PFSK-1 (cell line): ENCODE data around the gene ABCA5.

Experiments
- FOXP2 ChIP-seq: optimal IDR thresholded peaks from 2 replicates; pipeline ENCODE3; 2011; ENCODE audit warnings: borderline replicate concordance, control low read depth, inconsistent platforms; ENCODE audit not compliant: insufficient read depth; ENCODE audit errors: extremely low read length, extremely low read depth
- POLR2AphosphoS5 ChIP-seq: IDR thresholded peaks from 2 replicates; pipeline ENCODE4 v1.6.1; 2012; ENCODE audit warnings: low read depth, mild to moderate bottlenecking, control low read depth, low read length, moderate library complexity
- SIN3A ChIP-seq: IDR thresholded peaks from 2 replicates; pipeline ENCODE4 v1.6.1; 2012; ENCODE audit warnings: mild to moderate bottlenecking, low read length, moderate library complexity, borderline replicate concordance; ENCODE audit not compliant: insufficient read depth
- TAF1 ChIP-seq: IDR thresholded peaks from 2 replicates; pipeline ENCODE4 v1.6.1; 2012; ENCODE audit warnings: low read length, control low read depth, borderline replicate concordance; ENCODE audit not compliant: insufficient read depth
- TF ChIP-seq, protein P1 (sequence below), 2 experiments: IDR thresholded peaks; 2 replicates each; pipeline versions ENCODE4 v1.6.1 to v1.8.0; 2011 to 2012; ENCODE audit warnings: low read depth in 2 of 2, low read length in 2 of 2, control low read depth in 1 of 2, inconsistent platforms in 1 of 2, mild to moderate bottlenecking in 1 of 2, moderate library complexity in 1 of 2; ENCODE audit not compliant: insufficient read depth in 1 of 2

Gene ABCA5

DNA sequence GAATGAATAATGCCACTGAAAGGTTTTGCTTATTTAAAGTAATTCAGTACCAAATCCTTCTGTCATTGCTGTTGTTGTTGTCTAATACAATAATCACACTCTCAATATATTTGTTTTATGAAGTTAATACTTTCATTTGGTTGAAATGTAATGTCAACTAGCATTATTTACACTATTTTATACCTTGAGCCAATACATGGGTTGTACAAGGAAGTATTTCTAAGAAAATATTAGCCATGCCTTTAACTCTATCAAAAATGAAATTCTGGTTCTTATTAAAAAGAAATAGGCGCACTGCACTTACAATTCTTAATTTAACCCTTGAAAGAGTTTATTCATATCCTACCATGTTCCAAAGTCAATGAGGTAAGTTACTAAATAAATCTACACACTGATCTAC is 80.7 kb downstream of the ABCA5 start:
- TF ChIP-seq POLR2AphosphoS5, result no peak

DNA sequence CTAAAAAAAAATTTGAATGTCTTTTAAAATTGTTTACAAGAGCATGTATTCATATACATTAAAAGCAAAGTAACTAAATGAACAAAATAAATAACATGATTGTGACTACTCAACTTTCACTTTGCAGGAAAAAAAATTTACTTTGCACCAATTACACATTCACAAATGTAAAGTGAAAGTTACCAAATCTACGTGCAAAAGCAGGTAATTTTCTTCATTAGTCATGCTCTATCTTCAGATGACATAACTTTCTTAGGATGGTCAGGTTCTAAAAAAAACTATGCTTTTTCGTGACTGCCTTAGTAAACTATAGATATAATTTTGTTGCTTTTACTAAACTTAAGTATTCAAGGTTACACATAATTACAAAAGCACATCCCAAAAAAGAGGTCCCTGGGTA is 81.3 kb downstream of the ABCA5 start:
- no peak for TF ChIP-seq FOXP2

DNA sequence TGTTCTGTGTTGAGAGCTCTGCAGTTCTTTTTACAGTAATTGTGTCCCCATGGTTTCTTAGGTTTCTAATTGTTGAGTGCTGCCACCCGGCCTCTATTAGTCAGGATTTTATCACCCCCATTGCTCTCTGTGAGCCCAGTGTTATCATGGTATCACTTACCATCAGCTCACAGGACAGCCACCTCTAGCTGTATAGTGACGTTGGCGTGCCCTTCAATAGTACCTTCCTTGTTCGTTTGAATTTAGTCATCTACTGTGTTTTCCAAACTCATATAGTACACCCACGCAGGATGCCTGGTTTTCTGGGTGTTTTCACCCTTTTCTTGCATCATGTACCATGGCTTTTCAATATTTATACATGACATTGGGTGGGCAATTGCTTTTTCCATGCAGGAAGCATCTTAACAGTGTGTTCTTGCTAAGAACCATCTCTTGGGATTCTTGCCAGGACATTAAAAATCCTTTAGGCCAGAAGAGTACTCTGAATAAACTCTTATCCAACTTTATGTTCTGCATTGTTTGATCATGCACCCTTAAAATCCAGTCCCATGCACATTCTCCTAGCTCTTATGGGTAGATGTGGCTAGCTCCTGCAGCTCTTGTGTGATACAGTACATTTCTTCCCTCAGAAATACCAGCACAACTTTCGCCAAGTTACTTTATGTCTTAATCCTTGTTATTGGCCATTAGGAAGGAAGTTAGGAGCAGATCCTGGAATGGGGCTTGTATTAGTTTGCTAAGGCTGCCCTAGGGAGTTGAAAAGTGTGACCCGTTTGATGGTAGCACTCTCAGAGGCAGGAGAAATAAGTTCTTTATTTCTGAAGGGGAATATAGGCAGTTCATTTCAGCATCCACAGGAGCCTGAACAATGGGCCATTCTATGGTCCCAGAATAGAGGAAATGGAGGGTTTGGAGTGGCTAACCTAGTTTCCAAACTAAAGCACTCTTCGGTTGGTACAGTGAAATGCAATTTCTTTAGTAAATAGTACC is 87.0 kb downstream of the ABCA5 start:
- TF ChIP-seq TAF1 (no peak), SIN3A (no peak), FOXP2 (no peak), POLR2AphosphoS5 (no peak)
- TF ChIP-seq, protein P1, sequence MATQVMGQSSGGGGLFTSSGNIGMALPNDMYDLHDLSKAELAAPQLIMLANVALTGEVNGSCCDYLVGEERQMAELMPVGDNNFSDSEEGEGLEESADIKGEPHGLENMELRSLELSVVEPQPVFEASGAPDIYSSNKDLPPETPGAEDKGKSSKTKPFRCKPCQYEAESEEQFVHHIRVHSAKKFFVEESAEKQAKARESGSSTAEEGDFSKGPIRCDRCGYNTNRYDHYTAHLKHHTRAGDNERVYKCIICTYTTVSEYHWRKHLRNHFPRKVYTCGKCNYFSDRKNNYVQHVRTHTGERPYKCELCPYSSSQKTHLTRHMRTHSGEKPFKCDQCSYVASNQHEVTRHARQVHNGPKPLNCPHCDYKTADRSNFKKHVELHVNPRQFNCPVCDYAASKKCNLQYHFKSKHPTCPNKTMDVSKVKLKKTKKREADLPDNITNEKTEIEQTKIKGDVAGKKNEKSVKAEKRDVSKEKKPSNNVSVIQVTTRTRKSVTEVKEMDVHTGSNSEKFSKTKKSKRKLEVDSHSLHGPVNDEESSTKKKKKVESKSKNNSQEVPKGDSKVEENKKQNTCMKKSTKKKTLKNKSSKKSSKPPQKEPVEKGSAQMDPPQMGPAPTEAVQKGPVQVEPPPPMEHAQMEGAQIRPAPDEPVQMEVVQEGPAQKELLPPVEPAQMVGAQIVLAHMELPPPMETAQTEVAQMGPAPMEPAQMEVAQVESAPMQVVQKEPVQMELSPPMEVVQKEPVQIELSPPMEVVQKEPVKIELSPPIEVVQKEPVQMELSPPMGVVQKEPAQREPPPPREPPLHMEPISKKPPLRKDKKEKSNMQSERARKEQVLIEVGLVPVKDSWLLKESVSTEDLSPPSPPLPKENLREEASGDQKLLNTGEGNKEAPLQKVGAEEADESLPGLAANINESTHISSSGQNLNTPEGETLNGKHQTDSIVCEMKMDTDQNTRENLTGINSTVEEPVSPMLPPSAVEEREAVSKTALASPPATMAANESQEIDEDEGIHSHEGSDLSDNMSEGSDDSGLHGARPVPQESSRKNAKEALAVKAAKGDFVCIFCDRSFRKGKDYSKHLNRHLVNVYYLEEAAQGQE (IDR thresholded peaks at IDR 0.05; ENCODE audit: insufficient read depth in 1 of 2, low read depth in 2 of 2, low read length in 2 of 2), result no peak

DNA sequence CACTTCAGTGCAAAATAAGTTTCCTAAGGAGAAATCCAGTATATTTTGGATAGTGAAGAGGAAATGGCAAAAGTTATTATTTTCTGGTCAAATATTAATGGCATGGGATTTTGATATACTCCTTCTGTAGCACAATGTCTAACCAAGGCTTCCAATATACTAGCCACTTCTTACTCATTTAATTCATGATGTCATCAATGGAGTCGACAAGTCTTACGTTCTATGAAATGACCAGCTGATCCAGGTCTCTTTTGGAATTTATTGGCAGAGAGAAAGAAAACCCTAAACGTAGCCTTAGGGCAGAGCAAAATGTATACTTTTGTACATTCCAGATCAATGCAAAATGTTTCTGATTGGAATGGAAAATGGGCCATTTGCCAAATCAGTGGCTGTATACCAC is 90.0 kb downstream of the ABCA5 start:
- TF ChIP-seq FOXP2 (no peak), SIN3A (no peak), TAF1 (no peak), POLR2AphosphoS5 (no peak)
- TF ChIP-seq, protein P1 (IDR thresholded peaks at IDR 0.05; ENCODE audit: insufficient read depth in 1 of 2, low read depth in 2 of 2, low read length in 2 of 2), result no peak

DNA sequence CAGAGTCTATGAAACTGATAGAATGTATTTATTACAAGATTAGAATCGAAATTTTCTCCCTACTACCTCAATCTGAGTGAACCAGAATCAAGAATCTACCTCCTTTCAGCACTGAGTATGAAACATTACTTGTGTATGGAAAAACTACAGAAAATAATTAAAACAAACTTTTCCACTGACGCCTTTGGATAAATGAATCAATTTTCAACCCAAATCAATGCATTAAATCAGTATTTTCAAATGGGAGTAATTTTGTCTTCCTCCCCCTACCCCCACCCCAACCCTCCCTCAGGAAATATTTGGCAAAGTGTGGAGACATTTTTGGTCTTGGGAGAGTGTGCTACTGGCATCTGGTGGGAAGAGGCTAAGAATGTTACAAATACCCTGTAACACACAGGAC is 90.5 kb downstream of the ABCA5 start:
- TF ChIP-seq TAF1, result no peak
- TF ChIP-seq POLR2AphosphoS5, result no peak
- no peak for TF ChIP-seq SIN3A
- no peak for TF ChIP-seq FOXP2
- TF ChIP-seq, protein P1 (IDR thresholded peaks at IDR 0.05; ENCODE audit: insufficient read depth in 1 of 2, low read depth in 2 of 2, low read length in 2 of 2), result no peak

DNA sequence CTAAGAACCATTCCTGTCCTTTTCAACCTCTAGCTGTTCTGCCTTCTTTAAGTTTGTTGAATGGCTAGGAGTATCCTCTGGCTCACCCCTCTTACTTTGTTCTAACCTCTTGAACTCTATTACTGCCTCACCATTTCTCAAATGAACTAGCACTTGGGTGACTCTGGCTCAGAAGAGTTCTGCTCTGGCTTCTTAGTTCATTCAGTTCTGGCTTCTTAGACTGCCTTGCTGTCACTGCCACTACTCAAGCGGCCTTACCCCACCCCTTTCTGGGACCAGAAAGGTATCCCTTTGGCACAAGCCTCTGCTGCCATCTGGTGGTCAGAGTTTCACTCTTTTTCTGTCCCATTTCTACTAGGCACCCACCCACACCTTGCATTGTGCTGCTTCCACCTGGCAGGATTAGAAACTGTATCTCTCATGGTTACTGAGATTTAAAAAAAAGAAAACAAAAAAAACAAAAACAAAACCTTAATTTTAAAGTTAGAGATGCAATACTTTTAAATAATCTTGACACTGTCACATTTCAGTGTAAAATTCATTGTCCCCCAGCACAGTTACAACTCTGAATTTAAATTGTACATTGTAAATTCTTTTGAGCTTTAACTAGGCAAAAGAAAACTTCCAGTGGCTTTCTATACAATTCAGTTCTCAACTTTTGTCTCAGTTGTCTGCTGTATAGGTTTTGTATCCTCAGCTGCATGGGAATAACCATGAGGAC is 91.4 kb downstream of the ABCA5 start:
- TF ChIP-seq SIN3A, result no peak
- no peak for TF ChIP-seq FOXP2
- no peak for TF ChIP-seq POLR2AphosphoS5
- TF ChIP-seq, protein P1 (IDR thresholded peaks at IDR 0.05; ENCODE audit: insufficient read depth in 1 of 2, low read depth in 2 of 2, low read length in 2 of 2), result no peak
- no peak for TF ChIP-seq TAF1
